Measurements from ENCODE around the gene IQGAP2. TPM values are rescaled to one million over a fixed set of nuclear protein-coding genes. Genes with fewer than 3 reads are reported as not detected.

IQGAP2 gene
- total and polyA plus RNA-seq, 2 donors (not counting 1 experiment from before 2014, with no cell fraction given) = 8.1 to 15.0 TPM

- intact Hi-C loops (cut with micrococcal nuclease) = no loop called here
Measured at GRCh38 chr5:76580981-76581380, 177.9 kb downstream of the IQGAP2 start.

More at GRCh38 chr5:76580981-76581380, 177.9 kb downstream of the IQGAP2 start:
- CTCF ChIA-PET = interaction anchor here (0.8 to 4.0 kb wide), 4 partner anchors 10 to 178 kb away, joined by 3 to 43 read pairs (median 3); partner anchors contain the start of gene IQGAP2
- Mint-ChIP-seq H3K9me3 (ENCODE audit: insufficient read depth) (no peaks in the 10 kb centered on the region), H3K27me3 (no peaks in the 10 kb centered on the region), H3K4me1 (peaks cover 18% of the 10 kb centered on the region), H3K27ac (no peak overlapping the region), H3K4me3 (no peak overlapping the region)
- POLR2A ChIA-PET = no interaction called here
- DNase-seq (no peak), ATAC-seq (ENCODE audit: low read depth) (no peak)
- peaks cover 4 to 12% of the 10 kb centered on the region in 2 donors for H3K4me1 ChIP-seq (ENCODE audit: control insufficient read depth in 2 of 2, insufficient read depth in 2 of 2, low read length in 2 of 2)
- no peaks in the 10 kb centered on the region for H3K79me2 ChIP-seq (ENCODE audit: control insufficient read depth, insufficient read depth, low read length)
- no peak overlapping the region for H3K4me3 ChIP-seq (ENCODE audit: control extremely low read depth in 1 of 5, extremely low read depth in 1 of 5, insufficient read depth in 1 of 5, low read depth in 2 of 5, low read length in 4 of 5)
- no peaks in the 10 kb centered on the region for H3K27me3 ChIP-seq (replicated peaks in 1 of 4; ENCODE audit: control extremely low read depth in 1 of 4, control insufficient read depth in 3 of 4, insufficient read depth in 4 of 4, low read length in 3 of 4)
- peaks cover 0 to 2% of the 10 kb centered on the region in 2 experiments for H3K36me3 ChIP-seq (replicated peaks in 1 of 2; ENCODE audit: control extremely low read depth in 1 of 2, control insufficient read depth in 1 of 2, extremely low read depth in 1 of 2, insufficient read depth in 2 of 2, low read length in 1 of 2)
- H3K9me3 ChIP-seq (ENCODE audit: control extremely low read depth in 1 of 3, control insufficient read depth in 2 of 3, insufficient read depth in 1 of 3, low read length in 2 of 3) = no peaks in the 10 kb centered on the region
- TF ChIP-seq EZH2 (IDR thresholded peaks at IDR 0.05; ENCODE audit: borderline replicate concordance, insufficient read depth, low read depth, low read length, poor library complexity, severe bottlenecking) (no peak), CTCF (IDR thresholded peaks at IDR 0.05) (no peak)
- H3K27ac ChIP-seq (ENCODE audit: low read length in 2 of 2) = no peak overlapping the region
- no peak overlapping the region for H3K4me2 ChIP-seq (replicated peaks; ENCODE audit: low read depth, low read length, poor library complexity, severe bottlenecking)
- no peak overlapping the region for H3K9ac ChIP-seq (ENCODE audit: low read length)
- no peaks in the 10 kb centered on the region for H4K20me1 ChIP-seq (ENCODE audit: control insufficient read depth, insufficient read depth, low read length, poor library complexity, severe bottlenecking)
- WGBS (ENCODE audit: insufficient coverage) = 100% methylated on average over 2 of the region's 3 CpGs
- H2AFZ ChIP-seq (ENCODE audit: insufficient read depth, low read depth, low read length, poor library complexity, severe bottlenecking) = no peak overlapping the region
